Measurements from ENCODE around the gene CCDC148. TPM values are rescaled to one million over a fixed set of nuclear protein-coding genes. Genes with fewer than 3 reads are reported as not detected.

CCDC148 gene
- total RNA-seq, 4 donors from 2014 or later, result 0.66 TPM; not detected in 3

DNA sequence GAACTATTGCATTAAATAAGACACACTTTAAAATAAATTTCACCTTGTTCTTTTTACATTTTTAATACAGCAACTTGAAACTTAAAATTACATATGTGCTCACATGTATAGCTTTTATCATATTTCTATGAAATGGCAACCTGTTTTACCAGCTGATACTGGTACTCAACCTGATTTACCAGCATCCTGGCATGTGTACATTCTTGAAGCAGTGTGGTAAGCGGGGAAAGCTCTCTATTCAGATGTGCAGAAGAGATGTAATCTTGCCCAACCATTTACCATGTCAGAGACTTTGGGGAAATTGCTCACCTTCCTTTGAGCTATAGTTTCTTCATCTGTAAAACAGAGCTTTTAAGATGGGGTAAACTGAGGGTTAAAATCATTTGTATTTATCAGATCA, 133.2 kb downstream of the CCDC148 start:
- no peak for ATAC-seq
- Histone ChIP-seq H3K36me3 (no peaks in the 10 kb centered on the region), H3K4me3 (no peak overlapping the region), H3K27ac (no peak overlapping the region), H3K27me3 (no peaks in the 10 kb centered on the region), H3K4me1 (no peaks in the 10 kb centered on the region), H3K9me3 (no peaks in the 10 kb centered on the region)
- no peak for DNase-seq
- intact Hi-C loops (cut with DNase I; ENCODE audit: low total_unique reads) (no loop called here), in situ Hi-C loops (cut with MboI; ENCODE audit: low sequenced_read_pairs in 4 of 4) (no loop called here)
- TF ChIP-seq, protein P1, sequence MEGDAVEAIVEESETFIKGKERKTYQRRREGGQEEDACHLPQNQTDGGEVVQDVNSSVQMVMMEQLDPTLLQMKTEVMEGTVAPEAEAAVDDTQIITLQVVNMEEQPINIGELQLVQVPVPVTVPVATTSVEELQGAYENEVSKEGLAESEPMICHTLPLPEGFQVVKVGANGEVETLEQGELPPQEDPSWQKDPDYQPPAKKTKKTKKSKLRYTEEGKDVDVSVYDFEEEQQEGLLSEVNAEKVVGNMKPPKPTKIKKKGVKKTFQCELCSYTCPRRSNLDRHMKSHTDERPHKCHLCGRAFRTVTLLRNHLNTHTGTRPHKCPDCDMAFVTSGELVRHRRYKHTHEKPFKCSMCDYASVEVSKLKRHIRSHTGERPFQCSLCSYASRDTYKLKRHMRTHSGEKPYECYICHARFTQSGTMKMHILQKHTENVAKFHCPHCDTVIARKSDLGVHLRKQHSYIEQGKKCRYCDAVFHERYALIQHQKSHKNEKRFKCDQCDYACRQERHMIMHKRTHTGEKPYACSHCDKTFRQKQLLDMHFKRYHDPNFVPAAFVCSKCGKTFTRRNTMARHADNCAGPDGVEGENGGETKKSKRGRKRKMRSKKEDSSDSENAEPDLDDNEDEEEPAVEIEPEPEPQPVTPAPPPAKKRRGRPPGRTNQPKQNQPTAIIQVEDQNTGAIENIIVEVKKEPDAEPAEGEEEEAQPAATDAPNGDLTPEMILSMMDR (IDR thresholded peaks at IDR 0.05 in 4 of 5, conservative IDR thresholded peaks at IDR 0.05 in 1 of 5), result no peak
- no peak for TF ChIP-seq POLR2A (IDR thresholded peaks at IDR 0.05)

DNA sequence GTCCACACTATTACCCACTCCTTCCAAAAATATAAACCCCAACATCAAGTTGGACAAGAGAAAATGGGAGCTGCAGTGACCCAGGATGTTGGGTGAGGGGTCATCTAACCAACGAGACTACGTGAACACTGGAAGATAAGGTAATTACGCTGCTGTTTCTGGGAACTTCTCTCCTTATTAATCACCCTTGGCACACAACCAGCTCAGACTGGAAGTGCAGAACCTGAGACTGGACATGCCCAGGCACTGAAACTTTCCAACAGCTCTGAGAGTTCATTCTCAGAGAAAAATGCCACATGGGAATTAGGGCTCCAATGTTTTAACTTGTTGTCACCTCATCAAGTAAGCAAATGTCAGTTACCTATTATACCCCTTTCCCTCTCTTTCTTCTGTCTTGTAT, 135.3 kb downstream of the CCDC148 start:
- H3K27ac ChIP-seq, result no peak overlapping the region
- H3K36me3 ChIP-seq, result no peaks in the 10 kb centered on the region
- in situ Hi-C loops (cut with MboI; ENCODE audit: low sequenced_read_pairs in 4 of 4) (no loop called here), intact Hi-C loops (cut with DNase I; ENCODE audit: low total_unique reads) (no loop called here)
- no peaks in the 10 kb centered on the region for H3K4me1 ChIP-seq
- ATAC-seq (no peak), DNase-seq (no peak)
- TF ChIP-seq POLR2A (IDR thresholded peaks at IDR 0.05), result no peak
- TF ChIP-seq, protein P1 (IDR thresholded peaks at IDR 0.05 in 4 of 5, conservative IDR thresholded peaks at IDR 0.05 in 1 of 5), result no peak
- no peaks in the 10 kb centered on the region for H3K27me3 ChIP-seq
- no peak overlapping the region for H3K4me3 ChIP-seq
- H3K9me3 ChIP-seq, result no peaks in the 10 kb centered on the region

DNA sequence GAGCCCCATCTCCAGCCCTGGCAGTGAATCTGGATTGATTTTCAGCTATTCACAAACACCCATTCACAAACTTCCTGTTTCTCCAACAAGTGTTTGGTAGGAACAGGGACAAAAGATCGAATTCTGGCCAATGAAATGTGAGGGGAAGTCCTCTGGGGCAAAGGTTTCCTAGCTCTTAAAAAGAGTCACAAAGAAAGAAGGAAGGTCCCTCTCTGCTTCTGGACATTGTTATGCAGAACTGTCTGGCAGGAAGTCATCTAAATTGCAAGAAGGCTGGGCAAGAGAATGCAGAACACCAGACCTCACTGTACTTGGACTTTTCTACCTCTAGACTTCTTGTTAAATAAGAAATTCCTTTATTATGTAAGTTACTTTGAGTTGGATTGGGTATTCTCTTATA, 137.3 kb downstream of the CCDC148 start:
- Histone ChIP-seq H3K4me1 (no peaks in the 10 kb centered on the region), H3K9me3 (no peaks in the 10 kb centered on the region), H3K4me3 (no peak overlapping the region), H3K27me3 (no peaks in the 10 kb centered on the region), H3K36me3 (no peaks in the 10 kb centered on the region), H3K27ac (no peak overlapping the region)
- ATAC-seq (no peak), DNase-seq (no peak)
- intact Hi-C loops (cut with DNase I; ENCODE audit: low total_unique reads), result no loop called here
- TF ChIP-seq, protein P1 (IDR thresholded peaks at IDR 0.05 in 4 of 5, conservative IDR thresholded peaks at IDR 0.05 in 1 of 5), result no peak
- TF ChIP-seq POLR2A (IDR thresholded peaks at IDR 0.05), result no peak
- in situ Hi-C loops (cut with MboI; ENCODE audit: low sequenced_read_pairs in 4 of 4), result no loop called here

DNA sequence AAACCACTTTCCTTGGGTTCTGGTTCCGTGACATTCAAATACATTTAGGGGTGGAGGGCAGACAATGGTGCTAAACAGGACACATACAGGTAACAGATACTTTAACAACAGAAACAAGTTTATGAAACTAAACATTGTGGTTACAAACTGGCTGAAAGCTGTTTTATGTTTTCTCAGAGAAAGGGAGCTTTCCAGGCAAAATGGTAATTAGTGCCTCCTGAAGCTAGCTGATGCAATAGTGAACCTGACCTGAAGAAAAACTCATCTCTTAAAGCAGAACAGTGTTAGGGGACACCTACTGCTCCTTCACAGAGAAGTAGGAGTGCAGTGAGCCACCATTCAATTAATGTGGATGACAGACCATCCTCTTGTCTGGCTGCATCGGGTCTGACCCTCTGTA, 138.9 kb downstream of the CCDC148 start:
- H3K27ac ChIP-seq, result no peak overlapping the region
- ATAC-seq, result no peak
- TF ChIP-seq POLR2A (IDR thresholded peaks at IDR 0.05), result no peak
- TF ChIP-seq, protein P1 (IDR thresholded peaks at IDR 0.05 in 4 of 5, conservative IDR thresholded peaks at IDR 0.05 in 1 of 5), result no peak
- intact Hi-C loops (cut with DNase I; ENCODE audit: low total_unique reads), result no loop called here
- no peak overlapping the region for H3K4me3 ChIP-seq
- no peaks in the 10 kb centered on the region for H3K27me3 ChIP-seq
- no peaks in the 10 kb centered on the region for H3K9me3 ChIP-seq
- no peaks in the 10 kb centered on the region for H3K4me1 ChIP-seq
- no peaks in the 10 kb centered on the region for H3K36me3 ChIP-seq
- in situ Hi-C loops (cut with MboI; ENCODE audit: low sequenced_read_pairs in 4 of 4), result no loop called here
- no peak for DNase-seq

DNA sequence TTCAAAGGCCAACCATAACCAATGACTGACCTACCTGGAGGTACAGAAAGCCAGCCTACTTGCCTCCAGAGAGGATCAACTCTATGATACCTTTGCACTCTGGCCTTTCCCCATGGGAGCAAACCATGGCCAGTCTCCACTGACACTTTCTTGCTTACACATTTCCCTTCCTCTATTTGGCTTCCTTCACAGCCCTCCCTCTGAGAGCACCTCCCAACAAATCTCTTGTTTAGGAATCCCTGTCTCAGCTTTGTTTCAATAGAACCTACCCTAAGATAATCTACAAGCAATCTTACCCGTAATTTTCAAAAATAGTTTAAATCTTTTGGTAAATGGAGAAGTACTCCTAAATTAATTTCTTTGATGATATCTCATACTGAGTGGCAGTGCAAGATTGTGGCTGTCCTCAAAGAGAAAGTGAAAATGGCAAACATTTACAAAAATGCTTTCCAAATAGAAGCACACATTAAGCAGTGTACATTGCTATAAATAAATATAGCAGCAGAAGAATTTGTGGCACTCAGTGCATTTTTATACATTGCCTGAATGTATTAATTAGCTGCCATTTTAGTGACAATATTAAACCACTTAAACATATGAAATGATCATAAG, 140.6 kb downstream of the CCDC148 start:
- no peaks in the 10 kb centered on the region for H3K36me3 ChIP-seq
- ATAC-seq, result no peak
- in situ Hi-C loops (cut with MboI; ENCODE audit: low sequenced_read_pairs in 4 of 4), result no loop called here
- no peak overlapping the region for H3K4me3 ChIP-seq
- H3K27me3 ChIP-seq, result no peaks in the 10 kb centered on the region
- no peaks in the 10 kb centered on the region for H3K9me3 ChIP-seq
- DNase-seq, result no peak
- intact Hi-C loops (cut with DNase I; ENCODE audit: low total_unique reads), result no loop called here
- no peak overlapping the region for H3K27ac ChIP-seq
- H3K4me1 ChIP-seq, result no peaks in the 10 kb centered on the region
- no peak for TF ChIP-seq POLR2A (IDR thresholded peaks at IDR 0.05)
- TF ChIP-seq, protein P1 (IDR thresholded peaks at IDR 0.05 in 4 of 5, conservative IDR thresholded peaks at IDR 0.05 in 1 of 5), result no peak
